GM18867 (cell line): ENCODE measurements around the gene ANXA11.

ENCODE experiments used
- ATAC-seq: cut with Tn5 transposase; IDR thresholded peaks from one replicate; pipeline ENCODE4 v1.9.1; 2021; ENCODE audit warnings: mild to moderate bottlenecking, moderate library complexity; ENCODE audit not compliant: unreplicated experiment

Gene ANXA11

DNA sequence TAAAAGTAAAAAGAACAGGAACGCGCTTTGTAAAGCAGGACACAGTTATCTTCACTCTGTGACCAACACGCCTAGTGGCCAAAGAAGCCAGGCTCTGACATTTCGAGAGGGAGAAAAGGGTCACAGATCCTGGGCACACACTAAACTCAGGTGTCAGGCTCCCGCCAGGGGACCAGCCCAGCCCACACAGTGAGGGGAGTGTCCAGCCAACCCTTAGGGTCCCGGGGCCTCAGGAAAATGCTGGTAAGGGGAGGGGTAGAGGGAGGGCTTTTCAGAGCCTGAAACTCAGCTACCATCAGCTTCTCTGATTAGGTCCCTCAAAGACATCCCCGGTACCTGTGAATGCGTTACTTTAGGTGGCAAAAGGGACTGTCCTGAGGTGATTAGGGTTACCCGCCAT is 16.6 kb downstream of the ANXA11 start:
- no peak for ATAC-seq

DNA sequence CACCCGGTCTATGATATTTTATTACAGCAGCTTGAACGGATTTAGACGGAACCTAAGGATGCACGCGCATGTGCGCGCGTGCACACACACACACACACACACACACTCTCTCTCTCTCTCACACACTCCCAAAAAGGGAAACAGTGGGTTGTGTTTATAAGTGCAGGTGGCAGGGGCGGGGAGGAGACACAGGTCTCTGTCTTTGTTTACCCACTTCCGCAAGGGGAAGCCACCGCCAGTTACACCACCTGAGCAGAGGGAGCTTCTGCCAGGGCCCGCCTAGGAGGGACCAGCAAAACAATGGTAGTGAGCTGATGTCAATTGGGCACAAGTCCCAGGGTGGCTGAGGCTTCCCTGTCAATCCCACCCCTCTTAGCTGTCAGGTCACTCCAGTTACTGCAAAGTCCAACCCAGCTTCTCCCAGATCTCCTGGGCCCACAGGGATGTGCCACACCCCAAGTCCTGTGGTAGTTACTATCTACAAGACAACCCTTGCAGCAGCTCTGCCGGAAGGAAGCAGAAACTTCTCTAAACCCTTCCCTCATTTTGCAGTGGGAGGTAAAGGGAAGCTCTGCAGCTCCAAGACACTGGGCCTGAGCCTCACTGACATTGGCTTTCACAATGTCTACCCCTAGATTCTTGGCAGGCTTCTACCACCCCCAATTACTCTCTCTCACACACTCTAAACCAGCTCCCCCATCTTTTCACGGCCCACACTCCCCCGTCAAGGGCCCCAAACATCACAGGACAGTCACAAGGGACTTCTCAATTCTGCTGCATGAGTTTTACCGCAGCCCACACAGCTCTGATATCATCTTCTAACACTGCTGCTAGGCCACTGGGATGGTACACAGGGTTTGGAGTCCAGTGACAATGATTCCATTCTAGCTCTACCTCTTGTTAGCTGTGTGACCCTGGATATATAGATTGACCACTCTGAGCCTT is 17.6 kb downstream of the ANXA11 start:
- peak; percentile 88 for ATAC-seq

DNA sequence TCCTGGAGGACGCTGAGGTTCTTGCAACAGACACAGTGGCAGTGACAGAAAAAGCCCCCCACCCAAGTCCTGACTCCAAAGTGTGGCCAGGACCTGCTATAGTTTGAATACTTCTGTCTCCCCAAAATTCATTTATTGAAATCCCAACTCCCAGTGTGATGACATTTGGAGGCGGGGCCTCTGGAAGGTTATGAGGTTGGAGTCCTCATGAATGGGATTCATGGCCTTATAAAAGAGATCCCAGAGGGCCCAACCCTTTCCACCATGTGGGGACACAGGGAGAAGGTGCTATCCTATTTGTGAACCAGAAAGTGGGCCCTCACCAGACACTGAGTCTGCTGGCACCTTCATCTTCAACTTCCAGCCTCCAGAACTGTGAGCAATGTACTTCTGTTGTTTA is 18.3 kb downstream of the ANXA11 start:
- no peak for ATAC-seq

DNA sequence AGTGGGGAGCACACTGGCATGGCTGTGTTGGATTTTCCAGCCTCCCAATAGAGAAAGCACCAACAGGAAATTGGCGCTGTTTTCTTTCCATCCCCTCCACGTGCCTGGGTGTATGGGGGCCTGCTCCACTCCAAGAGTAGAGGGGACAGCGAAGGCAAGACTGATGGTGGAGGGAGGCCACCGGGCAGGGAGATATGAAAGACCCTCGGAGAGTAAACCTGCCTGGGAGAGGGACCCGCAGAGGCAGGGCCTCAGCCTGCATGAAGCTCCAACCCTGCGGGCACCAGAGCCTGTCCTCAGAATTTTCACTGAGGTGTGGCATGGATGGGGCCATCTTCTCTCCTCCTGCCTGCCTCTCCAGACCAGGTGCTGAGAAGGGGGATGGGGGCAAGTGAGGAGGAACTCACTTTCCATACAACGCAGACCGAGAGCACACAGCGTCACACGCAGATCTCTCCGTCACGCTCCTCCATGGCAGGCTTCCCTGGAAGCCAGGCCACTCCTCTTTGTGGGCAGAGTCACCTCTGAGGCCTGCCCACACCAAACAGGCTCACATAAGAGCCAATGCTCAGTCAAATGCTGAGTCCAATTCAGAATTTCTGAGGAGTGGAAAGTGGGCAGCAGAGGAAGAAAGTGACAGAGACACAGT is 18.8 kb downstream of the ANXA11 start:
- ATAC-seq, result no peak

DNA sequence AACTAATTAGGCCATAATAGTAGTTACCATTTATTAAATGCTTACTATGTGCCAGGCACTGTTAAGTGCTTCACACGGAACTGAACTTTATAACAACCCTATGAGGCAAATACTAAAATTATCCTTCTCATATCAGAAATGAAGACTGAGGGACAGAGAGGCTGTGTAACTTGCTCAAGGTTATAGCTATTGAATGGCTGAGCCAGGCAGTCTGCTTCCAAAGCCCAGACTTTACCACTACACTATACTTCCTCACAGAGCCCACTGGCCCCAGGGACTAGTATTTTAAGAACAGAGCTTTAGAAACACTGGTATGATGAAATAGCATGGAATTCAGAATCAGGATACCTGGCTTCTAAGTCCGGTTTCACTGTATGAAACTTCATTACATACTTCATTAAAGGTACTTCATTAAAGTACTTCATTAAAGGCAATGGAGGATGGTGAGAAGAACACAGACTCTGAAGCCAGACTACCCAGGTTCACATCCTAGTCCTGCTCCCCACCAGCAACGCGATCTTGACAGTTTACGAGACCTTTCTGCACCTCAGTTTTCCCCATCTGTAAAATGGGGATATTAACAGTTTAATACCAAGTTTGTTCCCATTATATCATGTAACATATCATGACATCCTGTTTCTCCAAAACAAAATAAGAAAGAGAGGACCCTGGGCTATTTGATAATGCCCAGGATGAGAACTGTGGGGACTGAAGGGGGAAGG is 19.6 kb downstream of the ANXA11 start:
- no peak for ATAC-seq

GRCh38 chr10:80184291-80184690 is 21.0 kb downstream of the ANXA11 start:
- no peak for ATAC-seq

DNA sequence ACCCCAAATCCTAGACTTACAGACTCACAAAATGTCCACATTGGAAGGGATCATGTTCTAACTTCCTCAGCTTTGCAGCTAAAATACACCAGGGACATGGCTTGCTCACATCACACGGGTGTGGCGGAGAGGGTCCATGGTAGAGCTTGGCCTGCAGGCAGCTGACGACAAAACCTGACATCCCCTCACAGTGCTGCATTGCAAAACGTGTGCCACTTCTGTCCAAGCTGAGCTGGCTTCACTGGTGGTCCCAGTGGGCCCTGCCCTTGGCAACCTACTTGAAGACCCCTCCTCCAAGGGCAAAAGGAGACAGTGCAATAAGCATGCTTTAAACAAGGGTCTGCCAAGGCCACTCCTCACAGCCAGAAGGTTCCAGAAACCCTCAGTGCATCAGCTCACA is 21.9 kb downstream of the ANXA11 start:
- no peak for ATAC-seq

- ATAC-seq, result no peak
Observed at GRCh38 chr10:80182986-80183385, 22.4 kb downstream of the ANXA11 start.

- no peak for ATAC-seq
Observed at GRCh38 chr10:80177781-80178636, 27.3 kb downstream of the ANXA11 start.

- ATAC-seq, result no peak
Observed at GRCh38 chr10:80176526-80176925, 28.8 kb downstream of the ANXA11 start.

- no peak for ATAC-seq
Observed at GRCh38 chr10:80174641-80175395, 30.5 kb downstream of the ANXA11 start.

- no peak for ATAC-seq
Observed at GRCh38 chr10:80173466-80173865, 31.9 kb downstream of the ANXA11 start.

- no peak for ATAC-seq
Observed at GRCh38 chr10:80172896-80173295, 32.4 kb downstream of the ANXA11 start.

- no peak for ATAC-seq
Observed at GRCh38 chr10:80171248-80171660, 34.1 kb downstream of the ANXA11 start.

GRCh38 chr10:80170641-80171040 is 34.7 kb downstream of the ANXA11 start:
- no peak for ATAC-seq

- ATAC-seq, result no peak
Observed at GRCh38 chr10:80170026-80170425, 35.3 kb downstream of the ANXA11 start.

DNA sequence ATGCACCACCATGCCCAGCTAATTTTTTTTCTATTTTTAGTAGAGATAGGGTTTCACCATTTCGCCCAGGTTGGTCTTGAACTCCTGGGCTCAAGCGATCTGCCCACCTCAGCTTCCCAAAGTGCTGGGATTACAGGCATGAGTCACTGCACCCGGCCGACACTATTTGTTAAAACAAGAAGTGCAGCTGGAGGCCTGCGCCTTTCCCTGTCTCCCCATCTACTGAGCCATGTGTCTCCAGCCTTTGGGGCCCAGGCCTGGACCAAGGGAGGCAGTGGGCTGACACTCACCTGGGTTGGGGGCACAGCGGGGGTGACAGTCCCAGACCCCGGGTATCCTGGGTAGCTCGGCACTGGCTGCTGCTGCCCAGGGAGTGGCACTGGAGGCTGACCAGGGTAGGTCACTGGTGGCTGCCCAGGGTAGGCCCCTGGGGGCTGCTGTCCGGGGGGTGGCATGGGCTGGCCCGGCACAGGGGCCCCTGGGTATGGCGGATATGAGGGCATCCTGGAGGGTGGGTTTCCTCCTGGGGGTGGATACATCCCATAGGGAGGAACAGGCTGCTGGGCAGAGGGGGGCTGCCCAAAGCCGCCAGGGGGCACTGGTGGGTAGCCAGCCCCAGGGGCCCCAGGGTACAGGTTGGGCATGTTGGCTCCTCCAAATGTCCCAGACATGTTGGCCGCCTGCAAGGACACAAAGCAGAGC is 36.5 kb downstream of the ANXA11 start:
- ATAC-seq, result no peak

DNA sequence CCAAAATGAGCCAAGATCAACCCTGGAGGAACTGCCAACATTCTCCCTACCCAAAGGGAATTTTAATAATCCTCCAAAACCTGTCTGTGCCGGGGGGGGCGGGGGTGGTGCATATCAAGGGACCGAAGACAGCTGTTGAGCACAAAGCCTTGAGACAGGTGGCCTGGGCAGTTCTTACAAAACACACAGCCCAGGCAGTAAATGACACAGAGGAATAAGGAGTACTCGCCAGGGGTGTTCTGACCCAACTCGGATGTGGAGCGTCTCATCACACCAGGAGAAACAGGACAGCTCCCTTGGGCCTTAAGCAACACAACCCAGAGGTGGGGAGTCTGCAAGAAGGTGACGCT is 37.2 kb downstream of the ANXA11 start:
- ATAC-seq, result no peak

DNA sequence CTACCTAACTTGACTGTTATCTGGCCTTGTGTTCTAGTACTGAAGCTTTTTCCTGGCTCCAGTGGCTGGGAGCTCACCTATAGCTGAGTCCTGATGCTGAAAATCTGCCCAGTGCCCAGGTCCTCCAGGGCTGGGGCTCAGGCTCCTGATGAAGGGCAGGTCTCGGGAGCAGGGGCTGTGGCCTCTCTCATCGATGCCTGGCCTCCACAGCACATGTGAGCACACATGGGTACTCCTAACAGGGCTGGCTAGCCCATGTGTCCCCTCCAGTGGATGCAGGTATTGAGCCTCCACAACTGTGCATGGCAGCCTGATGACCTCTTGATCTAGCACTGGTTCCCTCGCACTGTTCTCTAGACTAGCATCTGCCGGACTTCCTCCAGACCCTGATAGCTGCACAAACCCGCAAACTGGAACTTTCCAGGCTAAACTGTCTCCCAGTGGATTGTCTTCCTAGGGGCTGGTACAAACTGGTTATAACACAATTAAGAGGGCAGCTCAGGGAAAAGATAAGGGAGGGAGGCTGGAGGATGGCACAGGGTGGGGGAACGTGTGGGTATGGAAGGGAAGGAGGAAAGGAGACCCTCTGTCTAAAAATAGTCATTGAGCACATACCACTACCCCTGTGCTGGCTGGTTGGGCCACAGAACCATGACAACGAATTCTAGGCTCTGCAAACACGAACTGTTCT is 37.7 kb downstream of the ANXA11 start:
- no peak for ATAC-seq
